ENCODE measurements around the gene LY6G6D.
A peak's percentile ranks its signal among the peaks of the same experiment; 100 is the strongest.
"Not testable (repeated sequence)": the region's sequence is repeated elsewhere in the genome, so short reads cannot be mapped to it uniquely, and the experiment has no call there.

LY6G6D gene

GRCh38 chr6:31692353-31692752, 22.8 kb upstream of the LY6G6D start:
- no peak for DNase-seq

- no peak for DNase-seq
Measured at GRCh38 chr6:31692886-31693285, 22.3 kb upstream of the LY6G6D start.

GRCh38 chr6:31693535-31693934, 21.6 kb upstream of the LY6G6D start:
- DNase-seq = peak in 1 of 2 donors; percentile 29

- DNase-seq = no peak
Measured at GRCh38 chr6:31697555-31697954, 17.6 kb upstream of the LY6G6D start.

GRCh38 chr6:31700740-31701401, 14.3 kb upstream of the LY6G6D start:
- DNase-seq = no peak

- DNase-seq = no peak
Measured at GRCh38 chr6:31701666-31702404, 13.3 kb upstream of the LY6G6D start.

GRCh38 chr6:31702405-31702818, 12.7 kb upstream of the LY6G6D start:
- DNase-seq = peak in 1 of 2 donors; percentile 44

- DNase-seq = peak; percentile 99
Measured at GRCh38 chr6:31702819-31703716, 12.1 kb upstream of the LY6G6D start, which contains the start of gene ABHD16A. TSS of gene ABHD16A (minus strand) at chr6:31703324. CDS start at chr6:31703281, 43 bp downstream.

- no peak for DNase-seq
Measured at GRCh38 chr6:31705931-31706330, 9.2 kb upstream of the LY6G6D start.

GRCh38 chr6:31706599-31706998, 8.5 kb upstream of the LY6G6D start, which contains the start of gene LY6G6F:
TSS of gene LY6G6F (plus strand) at chr6:31706866. CDS start at chr6:31706907, 41 bp downstream.
- DNase-seq = no peak

GRCh38 chr6:31707701-31708100, 7.4 kb upstream of the LY6G6D start:
- DNase-seq = no peak

GRCh38 chr6:31708224-31708623, 6.9 kb upstream of the LY6G6D start:
- DNase-seq = no peak

- not testable (repeated sequence) for DNase-seq
Measured at GRCh38 chr6:31709157-31709556, 6.0 kb upstream of the LY6G6D start.

- DNase-seq = no peak
Measured at GRCh38 chr6:31710523-31711219, 4.5 kb upstream of the LY6G6D start.

GRCh38 chr6:31711233-31711632, 3.9 kb upstream of the LY6G6D start:
- peak; percentile 30 to 53 for DNase-seq

GRCh38 chr6:31712296-31712695, 2.9 kb upstream of the LY6G6D start:
- DNase-seq = peak; percentile 9 to 15

GRCh38 chr6:31713465-31713864, 1.7 kb upstream of the LY6G6D start:
- DNase-seq = no peak

GRCh38 chr6:31713991-31714684, 1.0 kb upstream of the LY6G6D start:
- DNase-seq = peak in 1 of 2 donors; percentile 13

GRCh38 chr6:31717499-31718222, 2.5 kb downstream of the LY6G6D start:
- no peak for DNase-seq

GRCh38 chr6:31718265-31718664, 3.1 kb downstream of the LY6G6D start:
- no peak for DNase-seq

GRCh38 chr6:31719001-31719400, 3.9 kb downstream of the LY6G6D start:
- no peak for DNase-seq
